GM21619 (cell line): Measurements from ENCODE around the gene PLXNC1.

Experiments used
- ATAC-seq: cut with Tn5 transposase; IDR thresholded peaks from one replicate; pipeline ENCODE4 v1.9.1; 2021; ENCODE audit not compliant: unreplicated experiment

The PLXNC1 gene

DNA sequence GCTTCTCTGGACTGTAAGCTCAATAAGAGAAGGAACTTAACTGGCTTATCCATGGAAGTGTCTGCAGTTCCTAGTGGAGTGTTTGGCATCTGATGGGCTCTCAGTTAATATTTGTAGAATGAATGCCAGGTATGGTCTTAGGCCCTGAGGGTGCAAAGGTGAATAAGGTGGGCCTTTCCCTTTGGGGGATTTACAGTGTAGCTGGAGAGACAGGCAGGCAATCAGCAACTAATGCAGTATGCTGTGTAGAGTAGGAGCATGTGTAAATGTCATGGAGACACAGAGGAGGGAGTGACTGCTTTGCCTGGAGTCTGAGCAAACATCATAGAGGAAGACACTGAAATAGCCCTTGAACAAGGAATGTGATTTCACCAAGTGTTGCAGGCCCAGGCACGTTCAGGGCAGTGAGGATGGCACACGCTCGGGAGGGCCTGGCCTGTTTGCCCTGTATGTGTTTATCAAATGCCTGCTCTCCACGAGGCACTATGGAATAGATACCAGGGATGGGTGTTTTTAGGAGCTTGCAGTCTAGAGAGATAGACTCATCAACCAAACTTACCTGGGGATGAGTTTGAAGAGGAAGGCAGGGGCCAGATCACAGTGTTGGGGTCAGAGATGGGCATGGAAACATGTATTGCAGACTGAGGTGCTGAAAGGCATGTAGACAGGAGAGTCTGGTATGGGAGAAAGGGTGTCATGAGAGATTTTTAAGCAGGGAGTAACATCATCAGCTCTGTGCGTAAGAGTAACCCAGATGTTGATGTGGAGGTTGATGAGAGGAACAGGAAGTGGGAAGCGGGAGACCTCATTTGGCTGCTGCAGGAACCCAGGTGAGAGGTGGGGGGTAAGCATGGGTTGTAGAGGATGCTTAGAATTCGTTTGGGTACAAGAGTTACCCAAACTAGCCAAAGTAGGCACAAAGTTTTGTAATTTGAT, 54.1 kb downstream of the PLXNC1 start:
- ATAC-seq = no peak

GRCh38 chr12:94203181-94203546, 54.8 kb downstream of the PLXNC1 start:
- ATAC-seq = no peak

DNA sequence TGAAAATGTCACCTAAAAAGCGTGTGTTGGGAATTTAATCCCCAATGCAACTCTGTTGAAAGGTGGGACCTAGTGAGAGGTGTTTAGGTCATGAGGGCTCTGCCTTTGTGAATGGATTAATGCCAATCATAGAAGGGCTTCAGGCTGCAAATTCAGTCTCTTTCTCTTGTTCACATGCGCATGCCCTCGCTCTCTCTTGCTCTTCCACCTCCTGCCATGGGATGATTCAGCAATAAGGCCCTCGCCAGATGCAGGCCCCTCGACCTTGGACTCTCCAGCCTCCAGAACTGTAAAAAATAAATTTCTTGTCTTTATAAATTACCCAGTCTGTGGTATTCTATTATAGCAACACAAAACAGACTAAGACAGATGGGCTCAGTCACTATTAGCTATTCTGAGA, 55.4 kb downstream of the PLXNC1 start:
- no peak for ATAC-seq

- ATAC-seq = peak; percentile 34
Observed at GRCh38 chr12:94204499-94205247, 56.3 kb downstream of the PLXNC1 start.

- no peak for ATAC-seq
Observed at GRCh38 chr12:94205822-94206221, 57.4 kb downstream of the PLXNC1 start.

DNA sequence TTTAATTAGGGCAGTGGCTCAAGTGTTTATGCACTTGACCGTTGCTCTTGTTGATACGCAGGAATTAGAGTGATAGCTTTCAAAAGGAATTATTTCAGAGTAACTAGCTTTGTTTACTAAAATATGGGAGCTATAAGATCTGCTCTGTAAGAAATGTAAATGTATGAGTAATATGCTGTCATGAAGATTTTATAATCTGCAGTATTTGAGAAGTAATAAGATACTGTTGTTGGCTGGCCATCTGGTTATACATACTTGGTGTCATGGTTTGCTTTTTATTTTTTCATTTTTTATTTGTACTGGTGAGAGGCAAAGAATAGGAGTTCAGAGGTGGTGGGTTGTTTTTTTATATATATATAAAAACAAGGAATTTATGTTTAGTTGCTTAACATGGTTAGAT, 58.5 kb downstream of the PLXNC1 start:
- ATAC-seq = no peak

DNA sequence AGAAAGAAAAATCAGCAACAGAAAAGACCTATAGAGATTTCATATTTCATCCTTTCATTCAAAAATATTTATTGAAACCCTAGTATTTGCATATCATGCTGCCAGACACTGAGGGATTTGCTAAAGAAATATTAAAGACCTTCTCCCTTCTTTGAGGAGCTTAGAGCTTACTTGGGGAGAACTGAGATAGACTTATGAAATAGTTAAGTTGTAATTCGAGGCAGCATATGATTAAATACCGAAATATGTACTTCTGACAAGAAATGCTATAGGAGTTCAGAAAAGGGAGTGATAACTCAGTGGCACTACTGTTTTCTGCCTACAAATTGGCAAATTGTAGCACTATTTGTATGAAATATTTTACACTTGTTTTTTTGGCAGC, 59.1 kb downstream of the PLXNC1 start:
- ATAC-seq = no peak

GRCh38 chr12:94207849-94208621, 59.7 kb downstream of the PLXNC1 start:
- ATAC-seq = peak; percentile 72

DNA sequence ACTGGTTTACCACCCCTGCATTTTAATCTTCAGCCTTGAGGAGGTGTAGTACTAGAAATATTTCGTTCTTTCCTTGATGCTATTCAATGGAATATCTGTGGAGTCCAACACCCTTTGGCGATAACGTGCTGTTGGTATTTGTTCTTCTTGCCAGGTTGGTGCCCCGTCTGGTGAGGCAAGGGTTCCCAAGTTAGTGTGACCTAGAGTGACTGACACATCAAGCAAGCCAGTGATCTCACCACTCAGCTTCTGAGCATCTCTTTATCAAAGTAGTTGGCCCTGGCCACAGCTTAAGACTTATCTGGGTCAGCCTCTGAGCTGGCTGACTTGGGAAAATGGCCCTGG, 60.2 kb downstream of the PLXNC1 start:
- ATAC-seq = peak; percentile 29

DNA sequence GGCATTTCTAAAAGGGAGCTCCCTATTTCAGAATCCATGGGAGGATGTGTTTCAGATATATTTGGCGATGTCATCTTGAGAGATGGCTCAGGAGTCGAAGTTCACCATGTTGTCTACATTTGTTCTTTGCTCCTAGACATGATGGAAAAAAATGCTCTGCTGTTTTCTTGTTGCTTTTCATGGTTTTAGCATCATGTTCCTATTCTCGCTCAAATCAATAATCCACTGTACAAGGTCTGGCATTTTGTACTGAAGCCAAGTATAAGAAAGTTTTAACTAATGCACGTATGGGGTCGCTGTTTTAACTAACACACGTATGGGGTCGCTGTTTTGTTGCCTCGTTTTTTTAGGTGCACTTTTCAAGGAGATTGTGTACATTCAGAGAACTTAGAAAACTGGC, 60.9 kb downstream of the PLXNC1 start:
- no peak for ATAC-seq

DNA sequence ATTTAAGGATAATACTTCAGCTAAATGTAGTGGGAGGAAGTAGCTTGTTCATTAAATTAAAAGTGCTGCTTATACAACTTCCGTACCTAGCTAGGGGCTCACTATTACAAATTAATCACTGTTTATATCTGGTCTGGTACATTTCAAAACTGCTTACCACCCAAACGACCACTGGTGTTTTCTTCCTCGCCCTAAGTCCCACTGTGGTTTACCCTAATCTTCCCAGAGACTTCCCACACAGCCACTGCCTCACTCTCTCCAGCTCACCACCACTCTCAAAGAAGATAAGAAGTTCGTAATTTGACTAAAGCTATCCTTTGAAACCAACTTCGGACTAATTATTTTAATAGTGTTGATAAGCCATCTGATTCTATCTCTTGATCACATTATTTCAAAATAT, 62.6 kb downstream of the PLXNC1 start:
- no peak for ATAC-seq

GRCh38 chr12:94218233-94218632, 69.9 kb downstream of the PLXNC1 start:
- ATAC-seq = no peak

DNA sequence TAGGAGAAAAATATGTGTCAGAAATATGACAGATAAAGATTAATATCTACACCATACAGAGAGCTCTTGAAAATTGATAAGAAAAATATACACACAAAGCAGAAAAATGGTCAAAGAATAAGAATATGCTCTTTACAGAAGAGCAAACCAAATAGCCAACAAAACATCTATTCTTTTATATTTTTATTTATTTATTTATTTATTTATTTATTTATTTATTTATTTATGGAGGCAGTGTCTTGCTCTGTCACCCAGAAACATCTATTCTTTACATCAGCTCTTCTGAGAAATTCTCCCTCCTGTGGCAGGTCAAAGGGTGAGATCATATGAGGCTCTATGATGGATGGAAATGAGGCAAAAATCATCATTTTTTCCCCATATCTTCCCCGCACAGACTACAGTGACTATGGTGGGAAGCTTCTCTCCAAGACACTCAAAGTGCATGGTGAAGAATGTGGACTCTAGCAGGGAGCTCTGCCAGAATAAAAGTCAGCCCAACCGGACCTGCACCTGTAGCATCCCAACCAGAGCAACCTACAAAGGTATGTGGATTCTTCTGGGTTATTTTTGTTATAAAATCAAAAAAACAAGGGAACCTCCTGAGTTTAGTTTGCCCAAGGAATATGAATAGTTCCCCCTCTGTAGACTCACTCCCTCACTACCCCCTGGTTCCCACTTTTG, 71.4 kb downstream of the PLXNC1 start:
- no peak for ATAC-seq

DNA sequence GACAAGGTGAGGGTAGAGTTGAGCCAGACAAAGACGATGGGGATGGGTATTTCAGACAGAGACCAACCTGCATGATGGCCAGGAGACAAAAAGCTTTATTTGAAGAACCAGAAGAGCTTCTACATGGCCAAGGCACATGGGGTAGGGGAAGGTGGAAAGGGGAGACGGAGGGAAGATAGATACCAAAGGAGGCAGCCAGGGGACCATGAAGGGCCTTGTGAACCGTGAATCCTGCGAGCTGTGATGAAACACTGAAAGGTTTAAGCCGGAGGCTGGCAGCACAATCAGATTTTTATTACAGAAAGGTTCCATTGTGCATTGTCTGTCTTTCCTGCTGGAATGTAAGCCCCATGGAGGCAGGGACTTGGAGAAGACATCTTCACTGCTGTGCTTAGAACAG, 72.4 kb downstream of the PLXNC1 start:
- ATAC-seq = no peak

GRCh38 chr12:94222351-94223084, 74.1 kb downstream of the PLXNC1 start:
- ATAC-seq = no peak

DNA sequence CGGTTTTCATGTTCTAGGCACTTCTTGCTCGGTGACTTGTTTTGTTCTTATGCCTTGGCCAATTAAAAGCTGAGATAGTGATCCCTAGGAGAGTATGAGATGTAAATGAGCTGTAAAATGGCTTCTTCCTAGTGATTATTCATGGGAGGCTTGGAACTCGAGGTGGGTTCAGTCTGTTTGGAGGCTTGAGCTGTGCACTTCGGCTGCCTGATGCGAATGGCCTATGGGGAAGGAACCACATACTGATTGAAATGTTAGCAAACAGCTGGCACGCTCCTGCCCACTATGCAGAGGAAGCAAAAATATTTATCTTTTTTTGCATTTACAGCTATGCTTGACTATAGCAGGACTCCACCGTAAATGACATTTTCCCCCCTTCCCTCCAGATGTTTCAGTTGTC, 75.5 kb downstream of the PLXNC1 start:
- no peak for ATAC-seq

DNA sequence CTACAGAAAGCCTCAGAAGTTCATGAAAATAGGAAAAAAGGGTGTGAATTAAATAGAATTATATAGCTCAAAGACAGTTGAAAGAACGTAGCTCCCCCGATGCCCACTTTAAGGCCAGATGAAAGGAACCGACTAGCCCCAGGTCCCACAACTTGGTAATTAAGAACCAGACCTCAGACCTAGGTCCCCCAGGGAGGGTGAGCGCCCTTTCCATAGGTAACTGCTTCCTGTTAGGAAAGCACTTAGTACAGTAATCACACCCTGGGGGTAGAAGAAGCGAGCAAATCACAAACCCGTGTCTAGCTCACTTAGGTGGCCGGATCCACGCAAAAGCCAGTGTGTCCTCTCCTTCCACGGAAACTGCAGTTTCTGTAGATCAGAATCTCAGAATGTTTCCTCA, 77.1 kb downstream of the PLXNC1 start:
- no peak for ATAC-seq

DNA sequence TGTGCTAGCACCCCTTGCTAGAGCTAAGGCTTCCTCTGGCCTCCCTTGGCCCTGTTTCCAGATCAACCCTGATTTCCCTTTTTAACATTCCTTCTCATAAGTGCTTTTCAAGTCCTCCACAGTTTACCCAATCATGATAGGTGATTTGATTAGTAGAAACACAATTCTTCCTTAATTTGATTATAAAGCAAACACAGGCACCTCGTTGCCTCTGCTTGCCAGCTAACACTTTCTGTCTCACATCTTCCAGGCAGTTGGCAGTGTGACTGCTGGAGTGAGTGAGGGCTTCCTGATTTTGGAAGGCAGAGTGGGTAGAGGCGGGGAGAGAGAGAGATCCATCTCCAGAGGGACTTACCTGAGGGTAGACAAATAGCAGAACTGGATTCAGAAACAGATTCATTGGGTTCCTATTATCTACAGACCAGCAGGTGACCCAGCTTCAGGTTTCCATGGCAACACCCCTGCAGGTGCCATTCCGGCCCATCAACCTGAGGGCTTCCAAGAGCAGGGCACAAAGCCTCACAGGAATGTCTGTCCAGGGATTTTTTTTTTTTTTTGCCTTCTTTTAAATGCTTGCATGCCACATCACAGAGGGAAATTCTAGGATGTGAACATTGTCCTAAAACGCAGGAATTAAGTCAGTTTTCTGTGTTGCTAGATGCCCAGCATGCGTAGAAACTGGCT, 77.7 kb downstream of the PLXNC1 start:
- ATAC-seq = no peak

DNA sequence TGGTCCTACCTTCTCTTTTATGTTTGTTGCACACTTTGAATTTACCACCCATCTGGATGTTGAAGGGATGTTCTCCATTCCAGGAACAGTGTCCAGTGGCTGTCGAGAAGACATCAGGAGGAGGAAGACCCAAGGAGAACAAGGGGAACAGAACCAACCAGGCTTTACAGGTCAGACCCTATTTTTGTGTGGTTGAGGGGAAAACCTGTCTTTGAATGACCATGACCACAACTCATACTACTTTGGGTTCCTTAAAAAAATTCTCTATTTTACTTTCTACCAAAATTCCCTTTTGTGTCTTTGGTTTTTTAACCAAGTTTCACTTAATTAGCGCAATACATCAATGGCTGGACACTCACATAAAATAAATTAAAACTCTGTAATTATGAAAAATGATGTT, 78.7 kb downstream of the PLXNC1 start:
- no peak for ATAC-seq

GRCh38 chr12:94228488-94228907, 80.1 kb downstream of the PLXNC1 start:
- peak; percentile 69 for ATAC-seq
